Activated CD4-positive, alpha-beta T cell treated with anti-CD3 and anti-CD28 coated beads, Interleukin-2, amount 50 U/mL, for 1 hour (primary cell): ENCODE measurements around the gene DENND1A.

Experiments
- DNase-seq: peaks from one replicate; pipeline ENCODE4 v3.0.0-alpha.2; 2020

Gene DENND1A

DNA sequence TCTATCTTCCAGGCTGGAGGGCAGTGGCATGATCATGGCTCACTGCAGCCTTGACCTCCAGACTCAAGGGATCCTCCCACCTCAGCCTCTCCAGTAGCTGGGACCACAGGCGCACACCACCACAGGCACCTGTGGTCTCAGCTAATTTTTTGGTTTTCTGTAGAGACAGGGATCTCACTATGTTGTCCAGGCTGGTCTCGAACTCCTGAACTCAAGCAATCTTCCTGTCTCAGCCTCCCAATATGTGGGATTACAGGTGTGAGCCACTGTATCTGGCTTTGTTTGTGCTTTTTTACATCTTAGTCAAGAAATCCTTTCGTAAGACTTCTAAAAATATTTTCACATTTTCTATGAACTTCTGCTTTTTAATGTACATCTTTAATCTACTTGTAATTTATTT, 116.9 kb downstream of the DENND1A start:
- no peak for DNase-seq

DNA sequence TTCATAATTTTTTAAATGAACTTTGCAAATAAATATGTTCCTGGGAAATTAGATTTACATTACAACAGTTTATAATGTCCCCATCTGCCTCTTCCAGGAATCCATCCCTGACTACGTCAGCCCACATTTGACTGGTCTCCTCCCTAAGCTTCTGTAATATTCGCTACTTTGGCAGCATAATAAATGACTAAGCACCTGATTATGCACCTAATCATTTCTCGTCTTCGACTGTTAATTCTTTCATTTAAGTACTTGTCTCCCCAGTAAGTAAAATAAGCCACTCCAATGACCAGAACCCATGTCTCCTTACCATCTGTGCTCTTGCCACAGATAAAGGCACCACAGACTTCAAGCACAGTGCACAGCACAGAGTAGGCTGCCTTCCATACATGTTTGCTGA, 122.7 kb downstream of the DENND1A start:
- no peak for DNase-seq

DNA sequence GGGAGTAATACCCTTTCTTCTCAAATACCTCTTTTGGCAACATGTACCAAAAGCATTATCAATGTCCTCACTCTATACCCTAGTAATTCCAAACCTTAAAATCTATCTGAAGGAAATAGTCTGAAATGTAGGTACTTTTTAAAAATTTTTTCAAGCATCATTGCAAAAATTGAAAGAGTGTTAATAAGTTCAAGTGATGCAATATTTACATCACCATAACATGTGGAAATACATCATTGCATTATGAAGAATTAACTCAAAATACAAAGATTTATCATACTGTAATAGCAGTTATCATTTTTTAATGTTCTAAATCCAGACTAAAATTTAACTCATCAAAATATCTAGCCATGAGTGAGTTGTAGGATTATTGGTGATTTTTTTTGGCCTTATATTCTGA, 123.1 kb downstream of the DENND1A start:
- DNase-seq, result no peak

DNA sequence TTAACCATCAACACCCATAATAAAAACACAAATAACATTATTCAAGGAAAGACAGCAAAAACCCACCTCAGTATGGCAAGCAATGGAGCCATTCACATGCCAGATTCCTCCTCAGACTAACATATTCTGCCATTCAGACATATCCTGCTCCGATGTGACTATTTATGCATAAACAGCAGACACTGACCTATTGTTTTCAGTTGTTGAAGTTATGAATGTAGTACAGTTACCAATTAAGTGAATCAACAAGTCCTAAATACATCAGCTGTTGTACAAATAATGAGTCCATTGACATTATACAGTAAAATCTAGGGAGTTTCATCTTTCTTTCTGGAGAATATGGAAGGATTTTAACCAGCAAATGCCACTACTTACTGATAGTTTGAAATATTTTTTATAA, 131.7 kb downstream of the DENND1A start:
- DNase-seq, result no peak

DNA sequence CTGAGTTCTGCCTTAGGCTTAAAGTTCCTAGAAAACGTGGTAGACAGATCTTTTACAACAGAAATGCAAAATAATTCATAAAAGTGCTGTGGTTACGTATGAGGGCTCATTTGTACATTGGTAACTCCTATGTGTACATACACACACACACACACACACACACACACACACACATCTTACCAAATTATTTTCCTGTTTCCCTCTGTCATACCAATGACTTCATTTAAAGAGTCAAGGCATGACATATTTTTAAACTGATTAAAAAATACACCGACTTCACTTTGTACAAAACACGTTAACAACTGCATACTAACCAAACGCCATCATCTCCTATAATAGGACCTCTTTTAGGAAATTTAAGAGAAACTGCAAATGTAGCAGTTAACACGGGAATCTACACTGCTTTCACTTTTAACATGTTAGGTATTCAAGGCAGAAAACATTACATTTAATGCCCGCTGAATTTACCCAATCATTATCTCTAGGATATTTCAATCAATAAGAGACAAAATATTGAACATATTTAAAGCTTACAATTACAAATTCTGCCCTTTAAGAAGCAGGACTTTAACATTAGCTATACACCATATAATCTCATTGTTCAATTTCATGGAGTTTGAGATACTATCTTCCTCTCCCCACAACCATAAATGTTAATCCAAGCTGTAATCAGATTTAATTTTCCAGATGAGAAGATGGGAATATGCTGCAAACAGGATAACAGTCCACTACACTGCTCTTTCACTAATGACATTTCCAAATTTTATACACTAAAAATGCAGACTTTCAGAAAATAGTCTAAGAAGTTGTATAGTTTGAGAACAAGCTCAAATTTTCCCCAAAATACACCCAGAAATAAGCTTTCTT, 133.1 kb downstream of the DENND1A start:
- DNase-seq, result no peak

DNA sequence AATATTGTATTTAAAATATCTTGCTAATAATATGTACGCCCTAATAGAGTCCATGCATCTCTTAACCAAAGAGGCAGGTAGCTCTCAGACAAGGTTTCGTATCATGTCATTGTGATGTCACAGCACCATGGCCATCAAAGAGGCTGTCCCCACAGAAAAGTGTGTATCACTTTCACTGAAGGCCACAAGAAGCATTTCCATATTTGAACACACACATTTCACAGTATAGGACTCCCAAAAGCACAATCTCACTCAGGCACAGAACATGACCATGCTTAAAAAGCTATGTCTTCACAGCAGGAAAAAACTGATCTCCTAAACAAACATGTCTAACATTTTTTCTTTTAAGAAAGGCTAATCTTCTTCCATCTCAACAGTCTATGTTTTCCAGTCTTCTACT, 133.8 kb downstream of the DENND1A start:
- DNase-seq, result no peak

DNA sequence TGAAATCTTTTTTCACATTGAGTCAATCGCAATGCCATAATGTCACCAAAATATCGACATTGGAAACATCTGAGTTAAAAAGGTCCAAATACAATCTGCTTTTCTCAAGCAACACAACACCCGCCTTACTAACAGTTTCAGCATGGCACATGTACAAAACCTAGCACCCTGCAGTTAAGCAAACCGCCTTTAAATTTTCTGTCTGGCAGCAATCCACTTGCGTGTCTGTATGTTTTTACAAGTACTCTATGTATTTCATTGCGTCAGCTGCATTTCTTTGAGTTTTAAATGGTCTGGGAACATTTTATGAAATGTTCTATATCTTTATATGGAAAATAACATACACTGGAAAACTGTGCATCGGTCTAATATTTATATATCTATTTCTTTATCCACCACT, 134.6 kb downstream of the DENND1A start:
- DNase-seq, result no peak

DNA sequence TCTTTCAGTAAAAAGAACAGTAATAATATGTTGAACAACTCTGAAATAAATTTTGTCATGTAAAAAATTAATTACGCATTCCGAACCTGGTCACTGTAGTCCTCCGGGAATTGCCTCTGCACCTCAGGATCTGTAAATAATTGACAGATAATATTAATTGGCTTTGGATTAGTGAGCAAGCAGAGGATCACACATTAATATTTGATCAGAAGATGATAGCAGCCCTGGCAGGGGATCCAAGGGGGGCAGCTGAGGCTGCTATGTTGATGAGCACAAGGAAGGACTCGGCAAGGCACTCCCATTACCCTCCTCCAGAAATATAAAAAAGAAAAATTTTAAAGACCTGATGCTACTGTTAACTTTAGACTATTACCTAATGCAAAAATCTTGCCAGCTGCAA, 137.4 kb downstream of the DENND1A start:
- DNase-seq, result no peak

DNA sequence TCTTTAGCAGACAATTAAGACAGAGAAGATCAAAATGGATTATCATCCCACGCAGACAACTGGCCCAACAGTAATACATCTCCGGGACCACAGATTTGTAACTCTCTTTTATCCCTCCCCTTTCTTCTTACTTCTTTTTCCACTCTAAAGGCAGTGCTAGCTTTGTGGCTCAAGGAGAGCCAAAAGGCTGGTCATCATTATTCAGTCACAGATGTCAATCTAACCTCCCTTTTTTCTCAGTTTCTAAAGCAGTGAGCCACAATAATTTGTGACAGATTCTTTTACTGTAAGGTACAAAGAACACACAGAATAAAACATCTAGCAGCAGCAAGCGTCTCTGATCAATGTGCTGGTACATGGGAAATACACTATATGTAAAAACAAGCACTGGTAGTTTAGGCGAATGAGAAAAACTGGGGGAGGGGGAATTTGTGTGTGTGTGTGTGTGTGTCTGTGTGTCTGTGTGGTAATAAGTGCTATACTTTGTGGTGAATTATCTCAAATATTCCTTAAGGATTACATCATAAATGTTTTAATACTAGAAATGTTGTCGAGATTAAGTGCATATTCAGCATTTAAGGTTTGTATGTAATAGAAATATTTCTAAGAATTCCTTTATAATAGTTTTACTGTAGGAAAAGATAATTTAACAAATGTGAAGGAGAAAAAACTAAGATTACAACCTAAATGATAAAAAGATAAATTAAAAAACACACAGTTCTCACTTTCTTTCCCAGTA, 140.2 kb downstream of the DENND1A start:
- no peak for DNase-seq

DNA sequence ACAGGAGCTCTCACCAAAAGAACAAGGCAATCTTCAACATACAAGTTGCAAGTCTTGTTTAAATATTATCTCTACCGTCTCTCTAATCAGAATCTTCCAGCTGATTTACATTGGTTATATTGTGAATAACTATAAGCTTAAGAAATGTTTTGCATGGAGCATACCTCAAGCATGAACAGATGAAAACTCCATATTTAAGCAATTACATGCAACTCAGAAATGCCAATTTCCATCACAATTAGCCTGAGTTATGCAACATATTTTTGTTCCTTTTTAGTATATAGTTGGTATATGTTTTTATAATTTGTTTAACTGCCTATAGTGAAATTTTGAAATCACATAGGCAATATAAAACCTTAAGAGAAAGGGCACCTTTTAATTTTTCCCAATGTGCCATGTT, 142.5 kb downstream of the DENND1A start:
- DNase-seq, result no peak

DNA sequence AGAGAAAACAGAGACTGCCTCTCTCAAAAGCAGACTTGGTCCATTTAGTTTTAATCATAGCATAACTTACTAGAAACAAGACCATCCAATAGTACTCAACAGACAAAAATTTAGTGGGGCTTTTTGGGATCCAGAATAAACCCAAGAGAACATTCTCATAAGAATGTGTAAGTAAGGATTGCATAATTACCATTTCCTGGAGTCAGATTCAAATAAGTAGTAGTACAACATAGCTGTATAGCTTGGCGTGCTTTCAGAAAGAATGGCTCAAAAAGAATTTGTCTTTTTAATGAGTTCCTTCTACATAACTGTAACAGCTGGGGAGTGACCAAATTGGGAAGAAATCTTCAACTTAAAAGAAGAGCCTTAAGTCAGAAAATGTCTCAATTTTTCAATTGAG, 145.4 kb downstream of the DENND1A start:
- no peak for DNase-seq

DNA sequence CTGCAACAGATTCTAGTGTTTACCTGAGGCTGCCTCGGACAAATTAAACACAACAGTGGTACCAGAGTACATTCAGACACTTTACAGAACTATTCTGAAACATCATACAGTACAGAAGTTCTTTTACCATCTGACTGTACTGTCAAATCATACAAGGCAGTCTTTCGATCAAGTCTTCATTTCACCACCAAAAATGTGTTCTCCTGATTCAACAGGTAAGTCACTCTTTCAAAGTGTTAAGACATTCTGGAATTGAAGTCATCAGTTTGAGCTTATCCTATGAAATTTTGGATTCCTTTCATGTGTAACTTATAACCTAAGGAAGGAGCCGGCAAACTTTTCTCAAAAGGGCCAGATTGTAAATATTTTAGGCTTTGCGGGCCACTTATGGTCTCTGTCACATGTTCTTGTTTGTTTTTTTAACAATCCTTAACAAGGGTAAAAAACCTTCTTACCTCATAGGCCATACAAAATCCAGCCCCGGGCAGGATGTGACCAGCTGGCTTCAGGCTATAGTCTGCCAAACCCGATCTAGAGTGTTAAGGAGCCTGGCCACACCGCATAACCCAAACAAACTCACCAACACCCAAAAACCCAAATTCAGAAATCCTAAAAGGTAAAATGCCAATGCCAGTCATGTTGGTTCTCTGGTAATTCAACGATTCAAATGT, 151.6 kb downstream of the DENND1A start:
- DNase-seq, result no peak

DNA sequence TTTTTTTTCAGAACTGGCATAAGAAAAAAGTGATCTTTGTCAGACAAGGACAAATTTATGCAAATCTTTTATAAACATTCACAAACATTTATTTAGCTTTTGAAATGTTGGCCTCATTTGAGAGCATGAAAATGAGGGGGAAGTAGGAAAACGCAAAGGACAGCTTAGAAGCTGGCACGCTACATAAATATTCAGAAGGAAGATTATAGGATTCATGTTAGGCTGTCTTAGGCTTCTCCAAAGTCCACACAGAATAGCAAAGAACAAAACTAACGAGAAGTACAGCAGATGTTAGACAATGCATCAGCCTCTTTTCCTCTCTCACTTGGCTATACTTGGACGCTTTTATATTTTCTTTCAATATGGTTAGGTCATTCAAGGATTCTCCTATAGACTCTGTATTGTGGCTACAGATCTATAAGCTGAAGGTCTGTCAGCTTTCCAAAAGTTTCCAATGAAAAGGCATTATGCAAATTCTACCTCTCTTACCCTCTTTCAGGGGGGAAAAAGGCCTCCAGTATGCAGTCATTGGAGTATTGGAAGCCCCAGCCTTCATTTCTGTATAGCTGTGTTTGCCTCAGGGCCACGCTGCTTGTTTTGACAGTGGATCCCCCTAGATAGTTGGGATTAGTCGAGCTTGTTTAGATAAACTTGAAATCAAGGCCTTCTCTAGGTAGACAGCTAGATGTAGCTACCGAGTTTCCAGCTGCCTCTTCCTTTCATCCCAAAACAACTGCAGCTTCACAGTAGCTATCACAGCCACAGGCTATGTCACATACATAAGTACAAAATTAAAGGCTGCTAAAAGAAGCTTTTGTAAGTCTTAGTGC, 153.0 kb downstream of the DENND1A start:
- no peak for DNase-seq

DNA sequence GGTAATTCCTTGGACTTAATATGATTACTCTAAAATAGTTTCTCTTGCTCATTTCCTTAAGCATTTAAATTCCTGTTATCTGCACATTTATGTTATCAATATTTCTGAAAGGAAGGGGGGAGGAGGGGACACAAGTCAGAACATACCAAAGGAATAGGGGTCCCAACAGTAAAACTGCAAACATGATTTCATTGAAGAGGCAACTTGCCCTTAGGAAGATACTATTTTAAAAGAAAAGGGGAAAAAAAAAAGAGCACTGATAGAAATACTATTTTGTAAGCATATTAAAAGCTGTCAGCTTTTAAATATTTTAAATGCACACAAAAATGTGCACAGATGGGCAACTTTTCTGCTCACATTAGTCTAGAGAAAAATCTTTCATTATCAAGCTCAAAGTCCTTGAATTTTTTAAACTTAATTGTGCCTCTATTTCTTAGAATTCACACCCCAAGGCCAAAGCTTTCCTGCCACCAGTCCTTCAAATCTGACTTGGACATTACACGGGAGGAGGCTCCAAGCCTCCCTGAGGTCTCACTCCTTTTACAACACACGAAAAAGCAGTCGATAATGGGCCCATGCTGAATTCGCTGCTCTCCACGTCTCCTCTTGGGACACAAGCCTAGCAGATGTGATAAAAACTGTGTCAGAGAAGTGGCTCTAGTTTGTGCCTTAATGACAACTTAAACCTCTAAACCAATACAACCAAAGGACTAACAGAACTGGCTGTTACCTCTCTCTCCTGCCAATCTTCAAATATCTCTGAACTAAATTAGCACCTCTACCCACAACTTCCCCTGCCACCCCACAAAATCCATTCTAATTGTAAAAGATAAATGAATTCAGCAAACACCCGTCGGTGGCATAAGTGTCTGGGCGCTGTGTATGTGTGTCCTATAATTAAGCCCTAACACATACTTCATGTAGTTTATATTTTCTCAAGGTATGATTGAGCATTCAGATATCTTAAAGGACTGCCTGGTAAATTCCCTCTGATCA, 154.3 kb downstream of the DENND1A start:
- no peak for DNase-seq

DNA sequence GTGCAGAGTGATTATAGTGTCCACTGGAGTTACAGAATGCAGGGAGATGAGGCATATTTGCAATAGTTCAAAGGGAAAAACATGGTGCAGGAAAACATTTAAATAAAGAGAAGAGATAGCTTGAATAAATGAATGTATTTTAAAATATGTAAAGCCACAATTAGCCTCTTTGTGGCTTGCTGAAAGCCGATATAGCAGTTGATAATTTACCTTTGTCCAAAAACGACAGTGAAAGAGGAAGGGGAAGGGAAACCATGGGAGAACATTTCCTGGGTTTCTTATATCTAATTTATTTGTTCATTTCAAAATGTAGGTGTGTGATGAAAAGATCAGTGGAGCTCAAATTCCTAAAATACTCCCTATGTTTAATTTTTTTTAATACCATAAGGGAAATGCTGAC, 156.1 kb downstream of the DENND1A start:
- DNase-seq, result no peak

DNA sequence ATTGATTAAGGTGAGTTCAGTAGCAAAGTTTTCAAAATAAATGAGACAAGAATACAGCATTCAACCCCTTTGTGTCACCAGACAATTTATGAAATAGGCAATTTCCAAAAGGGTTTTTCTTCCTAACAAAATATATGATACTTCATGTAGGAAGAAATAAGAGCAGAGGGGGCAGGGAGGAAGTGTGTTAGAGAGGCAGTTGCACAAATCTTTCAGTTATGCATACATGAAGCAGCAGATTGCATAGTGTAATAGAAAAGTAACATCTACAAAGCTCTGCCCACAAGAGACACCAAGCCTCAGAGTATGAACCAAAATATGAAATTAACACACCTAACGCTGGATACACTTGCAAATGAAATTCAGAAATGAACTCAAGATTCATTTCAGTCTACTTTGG, 157.0 kb downstream of the DENND1A start:
- no peak for DNase-seq

DNA sequence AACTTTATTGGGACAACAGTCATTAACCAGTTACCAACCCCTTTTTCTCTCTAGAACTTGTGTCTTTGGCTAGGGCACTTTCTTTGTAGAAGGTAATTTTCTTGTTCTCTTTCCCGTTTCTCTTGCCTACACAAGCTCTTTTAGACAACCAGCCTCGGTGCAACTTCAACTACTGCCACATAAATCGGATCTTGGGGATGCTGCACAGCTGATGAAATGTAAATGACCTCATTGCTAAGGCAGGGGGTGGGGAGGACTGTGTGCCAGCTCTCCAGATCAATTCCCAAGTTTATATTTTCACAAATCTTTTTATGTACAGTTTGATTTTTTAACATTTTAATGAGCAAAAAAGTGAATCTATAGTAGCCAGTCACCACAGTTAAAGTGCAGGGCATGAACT, 157.6 kb downstream of the DENND1A start:
- DNase-seq, result no peak

DNA sequence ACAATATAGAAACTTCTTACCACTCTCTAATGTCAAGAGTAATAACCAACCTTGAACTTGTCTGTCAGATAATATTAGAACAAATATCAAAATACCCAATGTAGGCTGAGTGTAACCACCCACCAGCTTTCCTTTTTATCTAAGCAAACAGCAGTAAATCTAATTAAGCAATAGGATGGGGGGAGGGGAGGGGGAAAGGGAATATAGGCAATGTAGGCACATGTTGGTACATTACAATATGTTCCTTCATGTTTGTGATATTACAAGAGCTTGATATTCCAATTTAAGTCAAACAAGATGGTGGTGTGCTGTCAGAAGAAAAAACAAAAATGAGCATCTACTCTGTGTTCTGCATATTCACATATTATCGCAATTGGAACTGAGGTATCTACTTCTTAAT, 158.2 kb downstream of the DENND1A start:
- no peak for DNase-seq

DNA sequence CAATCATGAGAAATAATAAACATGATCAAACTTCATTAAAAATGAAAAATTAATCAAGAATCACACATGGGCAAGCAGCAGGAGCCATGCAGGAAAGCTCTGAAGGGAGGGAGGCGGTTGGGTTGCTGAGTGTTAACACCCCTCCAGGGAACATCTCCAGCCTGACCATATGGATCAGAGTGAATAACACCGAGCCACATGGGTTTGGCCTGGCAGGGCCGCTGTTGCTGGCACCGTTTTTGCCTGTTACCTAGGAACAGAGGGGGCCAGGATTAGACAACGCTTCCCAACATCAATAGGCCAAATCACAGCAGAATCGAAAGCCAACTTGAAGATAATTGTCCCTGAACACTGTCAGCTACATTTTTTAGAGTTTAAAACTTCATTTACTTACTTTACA, 160.2 kb downstream of the DENND1A start:
- DNase-seq, result no peak

DNA sequence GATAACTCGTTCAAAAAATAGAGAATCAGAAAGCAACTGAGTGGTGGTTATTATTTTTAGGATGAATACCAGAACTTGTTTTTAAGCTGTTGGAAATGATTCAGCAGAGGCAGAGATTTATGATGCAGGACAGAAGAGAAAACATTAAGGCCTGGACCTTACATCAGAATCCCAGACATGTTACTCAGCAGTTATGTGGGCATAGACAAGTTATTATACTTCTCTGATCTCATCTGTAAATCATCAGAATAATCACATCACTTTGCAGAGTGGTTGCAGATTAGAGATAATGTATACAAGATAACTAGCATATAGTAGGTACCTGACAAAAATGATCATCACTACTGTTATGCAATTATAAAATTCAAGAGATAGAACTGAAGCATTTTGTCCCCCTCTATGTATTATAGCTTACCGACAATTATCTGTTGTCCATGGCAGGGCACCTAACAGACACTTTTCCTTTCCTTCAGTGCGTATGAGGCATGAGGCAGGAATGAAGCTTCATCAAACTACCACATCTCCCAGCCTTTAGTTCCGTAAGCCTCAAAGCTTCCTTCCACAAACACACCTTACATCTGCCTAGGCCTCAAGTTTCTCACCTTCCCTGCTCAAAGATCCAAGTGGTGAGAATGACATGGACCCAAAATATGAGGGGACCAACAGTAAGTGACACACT, 165.9 kb downstream of the DENND1A start:
- DNase-seq, result no peak
